Femur (tissue), 1 donor: ENCODE measurements around the gene EXT2.

ENCODE experiments used
- DNase-seq: peaks from one replicate; pipeline ENCODE4 v3.0.0-alpha.2; 2017

Gene EXT2

DNA sequence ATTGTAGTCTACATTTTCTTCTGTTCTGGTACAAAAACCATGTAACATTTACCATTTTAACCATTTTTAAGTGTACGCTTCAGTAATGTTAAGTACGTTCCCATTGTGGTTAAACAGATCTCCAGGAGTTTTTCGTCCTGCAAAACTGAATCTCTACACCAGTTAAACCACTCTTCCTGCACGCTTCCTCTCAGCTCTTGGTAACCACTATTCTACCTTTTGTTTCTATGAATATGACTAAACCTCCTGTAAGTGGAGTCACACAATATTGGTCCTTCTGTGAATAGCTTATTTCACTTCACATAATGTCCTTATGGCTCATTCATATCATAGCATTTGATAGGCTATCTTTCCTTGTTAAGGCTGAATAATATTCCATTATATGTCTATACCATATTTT lies 7.1 kb upstream of the EXT2 start:
- no peak for DNase-seq

DNA sequence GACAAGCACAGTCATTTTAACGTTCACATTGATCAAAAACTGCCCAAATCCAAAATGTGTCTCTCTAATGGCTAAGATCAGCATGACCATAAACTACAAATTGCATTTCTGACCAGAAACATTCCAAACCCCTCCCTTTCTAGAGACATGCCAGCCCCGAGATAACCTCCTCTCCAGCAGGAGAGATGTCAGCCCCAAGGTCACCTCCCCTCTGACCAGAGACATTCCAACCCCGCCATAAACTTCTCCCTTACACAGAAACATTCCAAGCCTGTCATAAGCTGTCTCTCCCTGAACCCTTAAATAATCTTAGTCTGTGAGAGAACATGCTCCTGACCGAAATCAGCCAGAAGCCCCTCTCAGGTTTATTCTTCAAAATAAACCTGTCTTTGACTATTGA lies 6.6 kb upstream of the EXT2 start:
- no peak for DNase-seq

DNA sequence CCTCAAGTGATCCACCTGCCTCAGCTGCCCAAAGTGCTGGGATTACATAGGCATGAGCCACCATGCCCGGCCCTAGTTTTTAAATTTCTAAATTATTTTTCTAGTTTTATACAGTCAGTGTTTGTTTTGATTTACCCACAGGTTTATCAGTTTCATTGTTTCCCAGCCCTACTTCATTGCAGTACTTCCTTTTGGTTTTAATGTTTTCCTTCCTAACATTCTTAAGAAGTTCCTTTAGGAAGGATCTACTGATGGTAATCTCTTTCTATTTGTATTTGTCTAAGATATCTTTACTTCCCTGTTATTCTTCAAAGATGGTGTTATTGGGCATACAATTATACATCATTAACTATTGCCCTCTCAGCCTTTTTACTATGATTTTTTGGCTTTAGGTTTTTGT lies 4.9 kb upstream of the EXT2 start:
- DNase-seq, result no peak

- DNase-seq, result peak; percentile 84
Observed at GRCh38 chr11:44094260-44094868, 1.1 kb upstream of the EXT2 start.

DNA sequence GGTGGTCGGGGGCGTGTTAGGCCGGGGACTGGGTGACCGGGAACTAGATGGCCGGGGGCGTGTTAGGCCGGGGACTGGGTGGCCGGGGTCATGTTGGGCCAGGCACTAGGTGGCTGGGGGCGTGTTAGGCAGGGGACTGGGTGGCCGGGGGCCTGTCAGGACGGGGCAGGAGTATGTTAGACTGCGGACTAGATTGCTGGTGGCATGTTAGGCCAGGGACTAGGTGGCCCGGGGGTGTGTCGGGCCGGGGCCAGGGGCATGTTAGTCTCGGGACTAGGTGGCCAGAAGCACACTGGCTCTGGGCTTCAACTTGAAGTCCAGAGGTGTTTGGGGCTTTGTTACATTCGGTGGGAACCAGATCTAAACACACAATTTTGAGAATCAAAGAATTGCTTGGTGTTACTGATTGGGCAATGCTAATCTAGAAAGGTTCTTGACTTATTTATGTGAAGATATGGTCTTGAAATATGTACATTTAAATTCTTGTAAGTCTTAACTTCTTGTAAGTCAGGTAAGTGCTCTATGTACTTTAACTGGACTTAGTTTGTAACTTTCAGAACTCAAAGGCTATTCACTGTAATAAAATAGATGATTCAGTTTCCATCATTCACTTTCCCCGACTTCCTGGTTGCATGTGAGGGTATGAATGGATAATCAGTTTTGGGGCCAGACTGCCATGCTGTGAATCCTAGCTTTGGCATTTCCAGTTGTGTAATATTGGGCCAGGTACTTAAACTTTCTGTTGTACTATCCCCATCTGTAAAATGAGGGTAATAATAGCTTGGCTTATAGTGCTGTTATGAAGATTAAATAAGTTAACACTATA lies 1.1 kb downstream of the EXT2 start:
- no peak for DNase-seq

- DNase-seq, result no peak
Observed at GRCh38 chr11:44097821-44098220, 2.3 kb downstream of the EXT2 start.

GRCh38 chr11:44101098-44101497 lies 5.6 kb downstream of the EXT2 start:
- no peak for DNase-seq

DNA sequence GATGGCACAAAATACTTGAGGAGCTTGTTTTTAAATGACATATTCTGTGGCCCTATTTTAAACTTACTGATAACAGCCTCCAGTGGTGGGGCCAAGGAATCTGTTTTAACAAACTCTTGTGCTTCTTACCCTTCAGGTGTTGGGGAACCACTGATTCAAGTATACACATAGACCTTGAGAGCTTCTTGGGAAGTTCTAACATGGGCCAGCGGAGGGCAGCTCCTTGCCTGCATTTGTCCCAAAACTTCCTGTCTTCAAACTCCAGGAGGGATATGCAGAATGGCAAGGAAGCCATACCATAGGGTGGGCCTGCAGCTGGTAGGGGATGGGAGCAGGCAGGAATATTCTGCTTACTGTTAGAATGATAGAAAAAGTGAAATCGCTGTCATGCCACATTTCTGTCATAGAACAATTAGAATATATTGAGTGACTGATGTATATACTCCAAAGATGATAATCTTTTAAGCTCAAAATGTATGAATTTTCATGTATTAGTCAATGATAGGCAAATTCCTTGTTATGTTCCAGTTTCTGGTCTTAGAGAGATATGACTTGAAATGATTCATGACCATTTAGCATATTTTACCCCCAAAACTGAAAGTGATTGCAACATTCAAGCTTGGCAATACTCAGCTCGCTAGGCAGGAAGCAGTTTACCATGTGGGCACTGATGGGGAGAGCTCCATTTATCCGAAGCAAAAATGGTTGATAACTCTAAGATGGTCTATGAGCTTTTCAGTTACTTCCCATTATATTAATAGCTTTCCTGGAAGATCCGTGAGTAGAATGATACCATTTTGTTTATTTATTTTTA lies 9.2 kb downstream of the EXT2 start:
- DNase-seq, result no peak

- no peak for DNase-seq
Observed at GRCh38 chr11:44108260-44108659, 12.8 kb downstream of the EXT2 start.

DNA sequence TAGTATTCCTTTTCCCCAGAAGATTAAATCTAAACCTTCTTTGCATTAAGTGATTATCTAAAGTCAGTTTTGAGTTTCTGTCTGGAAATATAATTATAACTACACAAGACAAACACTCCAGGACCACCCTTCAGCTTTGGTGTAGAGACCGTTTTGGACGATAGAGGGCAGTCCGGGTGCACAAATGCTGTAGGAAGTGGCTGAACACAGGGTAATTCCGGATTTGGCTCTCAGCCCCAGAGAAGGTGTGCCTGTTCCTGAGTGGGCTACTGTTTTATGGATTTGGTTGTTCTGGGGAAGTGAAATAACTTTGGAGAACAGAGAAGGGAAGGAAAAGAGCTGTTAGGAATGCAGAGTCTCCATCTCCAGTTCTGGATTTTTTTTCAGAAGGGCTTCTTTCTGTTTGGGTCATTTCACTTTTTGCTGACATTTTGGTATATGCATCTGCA lies 14.8 kb downstream of the EXT2 start:
- peak; percentile 76 for DNase-seq

- DNase-seq, result peak; percentile 74
Observed at GRCh38 chr11:44112091-44112821, 16.8 kb downstream of the EXT2 start.

DNA sequence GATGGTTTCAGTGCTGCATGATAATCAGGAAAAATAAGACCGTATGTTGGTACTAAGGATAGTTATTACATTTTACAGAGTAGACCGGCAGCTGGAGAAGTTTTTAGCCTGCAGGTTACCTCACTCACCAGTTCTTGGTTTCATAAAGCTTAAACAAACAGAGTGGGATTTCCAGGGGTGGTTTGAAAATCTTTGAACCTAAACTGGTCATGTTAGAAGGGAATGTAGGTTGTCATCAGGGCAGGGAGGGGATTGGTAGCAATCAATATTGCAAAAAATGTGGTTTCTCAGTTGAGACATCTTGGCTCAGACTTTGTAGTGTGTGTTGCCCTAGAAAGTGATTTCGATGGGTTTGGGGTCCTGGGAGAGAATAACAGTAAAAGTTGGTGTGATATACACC lies 17.5 kb downstream of the EXT2 start:
- DNase-seq, result no peak

- DNase-seq, result no peak
Observed at GRCh38 chr11:44113572-44113971, 18.1 kb downstream of the EXT2 start.

DNA sequence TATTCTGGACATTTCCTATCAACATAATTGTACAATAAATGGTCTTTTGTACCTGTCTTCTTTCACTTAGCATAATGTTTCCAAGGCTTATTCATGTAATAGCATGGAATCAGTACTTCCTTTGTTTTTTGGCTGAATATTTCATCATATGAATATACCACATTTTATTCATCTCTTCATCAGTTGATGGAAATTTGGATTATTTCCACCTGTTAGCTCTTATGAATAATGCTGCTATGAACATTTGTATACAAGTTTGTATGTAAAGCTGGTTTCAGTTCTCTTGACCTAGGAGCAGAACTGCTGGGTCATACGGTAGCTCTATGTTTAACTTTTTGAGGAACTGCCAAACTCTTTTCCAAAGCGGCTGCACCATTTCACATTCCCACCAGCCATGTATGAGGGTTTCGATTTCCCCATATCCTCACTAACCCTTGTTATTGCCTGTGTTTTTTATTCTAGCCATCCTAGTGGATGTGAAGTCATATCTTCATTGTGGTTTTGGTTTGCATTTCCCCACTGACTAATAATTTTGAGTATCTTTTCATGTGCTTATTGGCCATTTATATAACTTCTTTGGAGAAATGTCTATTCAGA lies 20.9 kb downstream of the EXT2 start:
- DNase-seq, result no peak

GRCh38 chr11:44120169-44120568 lies 24.7 kb downstream of the EXT2 start:
- no peak for DNase-seq

- no peak for DNase-seq
Observed at GRCh38 chr11:44125598-44125997, 30.1 kb downstream of the EXT2 start.

- DNase-seq, result no peak
Observed at GRCh38 chr11:44126304-44126703, 30.8 kb downstream of the EXT2 start.

DNA sequence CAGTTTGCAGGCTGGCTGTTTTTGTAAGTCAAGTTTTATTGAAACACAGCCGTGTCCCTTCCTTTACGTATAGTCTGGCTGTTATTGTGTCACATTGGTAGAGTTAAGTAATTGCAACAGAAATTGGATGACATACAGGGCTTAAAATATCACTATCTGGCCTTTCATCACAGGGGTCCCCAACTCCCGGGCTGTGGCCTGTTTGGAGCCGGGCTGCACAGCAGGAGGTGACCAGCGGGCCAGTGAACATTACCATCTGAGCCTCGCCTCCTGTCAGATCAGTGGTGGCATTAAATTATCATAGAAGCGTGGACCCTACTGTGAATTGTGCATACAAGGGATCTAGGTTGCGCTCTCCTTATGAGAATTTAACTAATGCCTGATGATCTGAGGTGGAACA lies 31.7 kb downstream of the EXT2 start:
- no peak for DNase-seq

DNA sequence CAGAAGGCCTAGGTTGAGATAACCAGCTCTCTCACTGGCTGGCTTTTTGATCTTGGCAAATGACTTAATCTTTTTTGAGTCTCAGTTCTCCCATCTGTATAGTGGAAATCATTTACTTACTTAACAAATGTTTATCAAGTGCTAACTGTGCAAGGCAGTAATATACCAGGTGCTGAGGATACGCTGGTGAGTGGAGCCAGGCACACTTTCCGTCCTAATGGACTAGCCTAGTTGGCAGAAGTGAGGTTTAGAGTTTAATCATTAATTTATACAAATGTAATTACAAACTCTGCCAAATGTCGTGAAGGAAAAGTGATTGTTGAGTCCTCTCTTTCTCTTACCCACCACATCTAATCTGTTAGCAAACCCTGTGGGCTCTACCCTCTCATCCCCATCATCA lies 33.3 kb downstream of the EXT2 start:
- DNase-seq, result no peak

GRCh38 chr11:44130751-44131150 lies 35.3 kb downstream of the EXT2 start:
- no peak for DNase-seq

- DNase-seq, result no peak
Observed at GRCh38 chr11:44133335-44133946, 38.0 kb downstream of the EXT2 start.

GRCh38 chr11:44134625-44135024 lies 39.1 kb downstream of the EXT2 start:
- DNase-seq, result no peak
